GM23338 (cell line): ENCODE data around the gene C19orf47. TPM values are rescaled to one million over a fixed set of nuclear protein-coding genes. Genes with fewer than 3 reads are reported as not detected.
A peak's percentile ranks its signal among the peaks of the same experiment; 100 is the strongest.

Experiments used
- ATAC-seq: fragments of 200-7000 bp; cut with Tn5 transposase; 3 replicates; pipeline ENCODE4 v1.9.1; 2020
- DNase-seq: peaks from one replicate; pipeline ENCODE4 v3.0.0-alpha.2; 2015; ENCODE audit warnings: low spot score
- H2AFZ ChIP-seq: fragments of 200-600 bp; sonication (generic); 2 replicates; pipeline ENCODE4 v1.8.0; 2016; ENCODE audit warnings: antibody characterized with exemption, mild to moderate bottlenecking, moderate library complexity
- H3F3A ChIP-seq: fragments of 200-600 bp; sonication (generic); replicated peaks from 2 replicates; pipeline ENCODE4 v1.8.0; 2017; ENCODE audit warnings: antibody characterized with exemption, mixed run types, low read depth
- H3K27ac ChIP-seq: fragments of 200-600 bp; sonication (generic); 2 replicates; pipeline ENCODE4 v1.6.1; 2016; ENCODE audit warnings: low read depth
- H3K27me3 ChIP-seq: fragments of 200-600 bp; sonication (generic); 2 replicates; pipeline ENCODE4 v1.8.0; 2016; ENCODE audit warnings: mild to moderate bottlenecking, mixed run types, moderate library complexity; ENCODE audit not compliant: insufficient read depth
- H3K36me3 ChIP-seq: fragments of 200-600 bp; sonication (generic); 2 replicates; pipeline ENCODE4 v1.8.0; 2016; ENCODE audit warnings: mild to moderate bottlenecking; ENCODE audit not compliant: insufficient read depth
- H3K4me1 ChIP-seq: fragments of 200-600 bp; sonication (generic); 2 replicates; pipeline ENCODE4 v1.8.0; 2016; ENCODE audit warnings: mild to moderate bottlenecking, moderate library complexity; ENCODE audit not compliant: insufficient read depth
- H3K4me2 ChIP-seq: fragments of 200-600 bp; sonication (generic); 2 replicates; pipeline ENCODE4 v1.7.1; 2017; ENCODE audit warnings: mixed run types
- H3K4me3 ChIP-seq: fragments of 200-600 bp; sonication (generic); 2 replicates; pipeline ENCODE4 v1.6.1; 2016; ENCODE audit warnings: mixed run types
- H3K79me2 ChIP-seq: fragments of 200-600 bp; sonication (generic); replicated peaks from 2 replicates; pipeline ENCODE4 v1.8.0; 2017; ENCODE audit warnings: mild to moderate bottlenecking; ENCODE audit not compliant: insufficient read depth
- H3K9me2 ChIP-seq: fragments of 200-600 bp; sonication (generic); 2 replicates; pipeline ENCODE4 v1.8.0; 2017; ENCODE audit not compliant: insufficient read depth
- H4K20me1 ChIP-seq: fragments of 200-600 bp; sonication (generic); replicated peaks from 2 replicates; pipeline ENCODE4 v1.8.0; 2017; ENCODE audit warnings: mild to moderate bottlenecking; ENCODE audit not compliant: insufficient read depth
- H3K27ac Mint-ChIP-seq: 2 replicates; pipeline ENCODE4 v1.8.0; 2020; ENCODE audit warnings: inconsistent platforms, mild to moderate bottlenecking, moderate library complexity, mixed read lengths
- H3K27me3 Mint-ChIP-seq: 3 replicates; pipeline ENCODE4 v1.8.0; 2022; ENCODE audit warnings: low read depth, mild to moderate bottlenecking, moderate library complexity, mixed read lengths, inconsistent platforms; ENCODE audit not compliant: insufficient read depth, poor library complexity
- H3K36me3 Mint-ChIP-seq: 3 replicates; pipeline ENCODE4 v1.8.0; 2021; ENCODE audit warnings: low read depth, mild to moderate bottlenecking, inconsistent platforms, moderate library complexity, mixed read lengths
- H3K4me1 Mint-ChIP-seq: 3 replicates; pipeline ENCODE4 v1.8.0; 2020; ENCODE audit warnings: mild to moderate bottlenecking, inconsistent platforms, mixed read lengths
- H3K4me3 Mint-ChIP-seq: 3 replicates; pipeline ENCODE4 v1.8.0; 2021; ENCODE audit warnings: moderate library complexity, mild to moderate bottlenecking, inconsistent platforms, mixed read lengths
- H3K9me3 Mint-ChIP-seq: 3 replicates; pipeline ENCODE4 v1.8.0; 2020; ENCODE audit warnings: moderate library complexity, mild to moderate bottlenecking, inconsistent platforms, mixed read lengths
- CREB1 ChIP-seq: fragments of 250-450 bp; sonication (Bioruptor Pico); IDR thresholded peaks from 2 replicates; pipeline ENCODE4 v1.5.0; 2020; ENCODE audit warnings: low read depth, mild to moderate bottlenecking, moderate library complexity
- CTCF ChIP-seq, 2 experiments: fragments of 200-600 bp in 1 of 2; sonication (generic) in 1 of 2; conservative IDR thresholded peaks; 2 replicates each; pipeline versions ENCODE4 v1.5.1 to v1.6.1; 2016 to 2017; ENCODE audit warnings: antibody characterized with exemption in 2 of 2, low read depth in 2 of 2, mild to moderate bottlenecking in 2 of 2, moderate library complexity in 1 of 2
- ETS1 ChIP-seq: IDR thresholded peaks from 2 replicates; pipeline ENCODE4 v1.6.1; 2016; ENCODE audit warnings: antibody characterized with exemption
- EZH2 ChIP-seq: fragments of 200-600 bp; sonication (generic); IDR thresholded peaks from one replicate; pipeline ENCODE4 v1.8.0; 2017; ENCODE audit warnings: antibody characterized with exemption, mild to moderate bottlenecking, low read depth; ENCODE audit not compliant: unreplicated experiment
- EZH2phosphoT487 ChIP-seq: fragments of 200-600 bp; sonication (generic); IDR thresholded peaks from one replicate; pipeline ENCODE4 v1.8.1; 2018; ENCODE audit warnings: antibody characterized with exemption; ENCODE audit not compliant: unreplicated experiment
- JUNB ChIP-seq: IDR thresholded peaks from one replicate; pipeline ENCODE4 v1.6.1; 2016; ENCODE audit warnings: antibody characterized with exemption; ENCODE audit not compliant: unreplicated experiment
- NANOG ChIP-seq: IDR thresholded peaks from 2 replicates; pipeline ENCODE4 v1.6.1; 2016; ENCODE audit warnings: antibody characterized with exemption, borderline replicate concordance
- POLR2AphosphoS5 ChIP-seq: IDR thresholded peaks from 2 replicates; pipeline ENCODE4 v1.6.1; 2016; ENCODE audit warnings: antibody characterized with exemption, low read depth
- REST ChIP-seq: IDR thresholded peaks from one replicate; pipeline ENCODE4 v1.6.1; 2018; ENCODE audit warnings: antibody characterized with exemption; ENCODE audit not compliant: unreplicated experiment
- STAT1 ChIP-seq: IDR thresholded peaks from one replicate; pipeline ENCODE4 v1.6.1; 2016; ENCODE audit warnings: antibody characterized with exemption; ENCODE audit not compliant: unreplicated experiment
- ZNF114 ChIP-seq: fragments of 250-450 bp; sonication (Bioruptor Pico); IDR thresholded peaks from 2 replicates; pipeline ENCODE4 v1.5.0; 2020; ENCODE audit warnings: mild to moderate bottlenecking, moderate library complexity
- ZNF331 ChIP-seq: fragments of 250-450 bp; sonication (Bioruptor Pico); IDR thresholded peaks from 2 replicates; pipeline ENCODE4 v1.5.0; 2020; ENCODE audit warnings: low read depth, mild to moderate bottlenecking, moderate library complexity
- ZNF462 ChIP-seq: fragments of 250-450 bp; sonication (Bioruptor Pico); IDR thresholded peaks from 2 replicates; pipeline ENCODE4 v1.5.0; 2020; ENCODE audit warnings: mild to moderate bottlenecking, moderate library complexity
- long read RNA-seq: library from polyadenylated mRNA; unstranded; transcript quantifications from one replicate; pipeline ENCODE4 v2.0.0, GENCODE V29; 2020; ENCODE audit not compliant: unreplicated experiment
- polyA plus RNA-seq: library from polyadenylated mRNA; unstranded; fragments of >200 nt; fragmentation: Nextera tagmentation; extraction: Ambion mirVana; gene quantifications from 2 replicates; pipeline ENCODE4 v1.2.1, GENCODE V29; 2016
- total RNA-seq: library from RNA; depleted of rRNA; stranded (reverse); fragments of >200 nt; shearing (Covaris generic); gene quantifications from 2 replicates; pipeline ENCODE4 v1.2.3, GENCODE V29; 2014; rRNA removed

The C19orf47 gene
- total RNA-seq: 17.2 and 26.6 TPM in 2 replicates
- 13.1 and 15.2 TPM in 2 replicates for polyA plus RNA-seq
- long read RNA-seq, partial matches to known transcripts: 0 of 1 reads
- long read RNA-seq, other reads (novel, unspliced or antisense): 1 of 1 reads

GRCh38 chr19:40348125-40348913, at the start of gene C19orf47, which contains the start of gene PLD3:
TSS of gene C19orf47 (minus strand) at chr19:40348397. CDS start at chr19:40341857, 6,540 bp downstream.
TSS of gene PLD3 (plus strand) at chr19:40348695. CDS start at chr19:40366484, 17,789 bp downstream.
- H2AFZ ChIP-seq: peak within 1 kb of the TSS; percentile 80
- H3K4me3 Mint-ChIP-seq: peak within 1 kb of the TSS; percentile 86
- no peaks in the 10 kb centered on the region; the same call in 2 of the 3 replicates for H3K9me3 Mint-ChIP-seq
- H3K27ac ChIP-seq: no peak within 1 kb of the TSS
- peak within 1 kb of the TSS; percentile 62 for H3K27ac Mint-ChIP-seq
- H3K27me3 Mint-ChIP-seq: peaks cover 5% of the 10 kb centered on the region
- DNase-seq: peak; percentile 99
- peak within 1 kb of the TSS; percentile 68 for H3K4me3 ChIP-seq
- no peaks in the 10 kb centered on the region for H3K9me2 ChIP-seq
- no peaks in the 10 kb centered on the region; the same call in 2 of the 3 replicates for H3K36me3 Mint-ChIP-seq
- peaks cover 7% of the 10 kb centered on the region; the same call in 2 of the 3 replicates for H3K4me1 Mint-ChIP-seq
- H3K36me3 ChIP-seq: no peaks in the 10 kb centered on the region
- no peaks in the 10 kb centered on the region for H4K20me1 ChIP-seq
- TF ChIP-seq ETS1 (peak; percentile 84), CREB1 (peak; percentile 79), POLR2AphosphoS5 (peak; percentile 95), JUNB (no peak), REST (no peak), STAT1 (no peak), CTCF (conservative IDR thresholded peaks at IDR 0.05; ENCODE audit: low read depth in 2 of 2) (no peak), EZH2phosphoT487 (no peak), ZNF462 (no peak), ZNF331 (CRISPR knock-in tag) (no peak), NANOG (no peak), EZH2 (no peak), ZNF114 (CRISPR knock-in tag) (no peak)
- no peaks in the 10 kb centered on the region for H3K27me3 ChIP-seq
- ATAC-seq: peak; percentile 98
- H3K4me2 ChIP-seq: peak within 1 kb of the TSS; percentile 96
- no peaks in the 10 kb centered on the region for H3K4me1 ChIP-seq
- no peaks in the 10 kb centered on the region for H3F3A ChIP-seq
- H3K79me2 ChIP-seq: peaks cover 32% of the 10 kb centered on the region
